Fibroblast of the conjunctiva (primary cell): ENCODE measurements around the gene SMYD1.

Experiments
- DNase-seq: peaks from one replicate; pipeline ENCODE4 v3.0.0-alpha.2; 2010; ENCODE audit warnings: low read depth

Gene SMYD1

GRCh38 chr2:88144914-88145497 lies 77.4 kb downstream of the SMYD1 start:
- DNase-seq: no peak

- DNase-seq: no peak
These were observed 79.0 kb downstream of the SMYD1 start for GRCh38 chr2:88146590-88146989.

GRCh38 chr2:88147145-88147544 lies 79.5 kb downstream of the SMYD1 start:
- no peak for DNase-seq

GRCh38 chr2:88148929-88149438 lies 81.4 kb downstream of the SMYD1 start:
- no peak for DNase-seq

- DNase-seq: no peak
These were observed 91.9 kb downstream of the SMYD1 start for GRCh38 chr2:88159481-88159880.

GRCh38 chr2:88159955-88160415 lies 92.4 kb downstream of the SMYD1 start:
- peak; percentile 62 for DNase-seq

GRCh38 chr2:88160517-88160916 lies 92.9 kb downstream of the SMYD1 start:
- DNase-seq: no peak

- DNase-seq: no peak
These were observed 94.0 kb downstream of the SMYD1 start for GRCh38 chr2:88161446-88162244.
